Mucosa of stomach (tissue), 1 donor: ENCODE data around the gene TMEM239.

Experiments
- H3K27me3 ChIP-seq: one replicate; pipeline ENCODE4 v1.7.0; 2013; ENCODE audit warnings: mild to moderate bottlenecking, low read length; ENCODE audit not compliant: control insufficient read depth, insufficient read depth
- H3K36me3 ChIP-seq: one replicate; pipeline ENCODE4 v1.7.0; 2013; ENCODE audit warnings: low read length; ENCODE audit not compliant: control insufficient read depth, insufficient read depth
- H3K4me1 ChIP-seq: one replicate; pipeline ENCODE4 v1.7.0; 2013; ENCODE audit warnings: mild to moderate bottlenecking, low read length; ENCODE audit not compliant: control insufficient read depth, insufficient read depth
- H3K4me3 ChIP-seq: one replicate; pipeline ENCODE4 v1.7.0; 2013; ENCODE audit warnings: low read length
- H3K9ac ChIP-seq: one replicate; pipeline ENCODE4 v1.7.0; 2013; ENCODE audit warnings: mild to moderate bottlenecking, low read length, moderate library complexity
- H3K9me3 ChIP-seq: one replicate; pipeline ENCODE4 v1.7.0; 2013; ENCODE audit warnings: mild to moderate bottlenecking, low read length, moderate library complexity; ENCODE audit not compliant: control insufficient read depth
- donor health status: Pancreatic carcinoma.

TMEM239 gene

GRCh38 chr20:2794202-2794748 lies 21.9 kb upstream of the TMEM239 start:
- Histone ChIP-seq H3K4me3 (no peak overlapping the region), H3K9me3 (no peaks in the 10 kb centered on the region), H3K36me3 (no peaks in the 10 kb centered on the region), H3K27me3 (peaks cover 34% of the 10 kb centered on the region), H3K9ac (no peak overlapping the region), H3K4me1 (no peaks in the 10 kb centered on the region)

- H3K9me3 ChIP-seq: no peaks in the 10 kb centered on the region
- H3K36me3 ChIP-seq: no peaks in the 10 kb centered on the region
- H3K27me3 ChIP-seq: peaks cover 41% of the 10 kb centered on the region
- H3K4me3 ChIP-seq: no peak overlapping the region
- no peak overlapping the region for H3K9ac ChIP-seq
- no peaks in the 10 kb centered on the region for H3K4me1 ChIP-seq
Observed at GRCh38 chr20:2794866-2795447, 21.2 kb upstream of the TMEM239 start.

GRCh38 chr20:2795451-2795850 lies 20.7 kb upstream of the TMEM239 start:
- Histone ChIP-seq H3K27me3 (peaks cover 45% of the 10 kb centered on the region), H3K9me3 (no peaks in the 10 kb centered on the region), H3K36me3 (no peaks in the 10 kb centered on the region), H3K4me1 (no peaks in the 10 kb centered on the region), H3K4me3 (no peak overlapping the region), H3K9ac (no peak overlapping the region)

GRCh38 chr20:2796011-2796660 lies 20.0 kb upstream of the TMEM239 start:
- no peaks in the 10 kb centered on the region for H3K9me3 ChIP-seq
- H3K27me3 ChIP-seq: peaks cover 51% of the 10 kb centered on the region
- H3K4me3 ChIP-seq: no peak overlapping the region
- H3K9ac ChIP-seq: no peak overlapping the region
- no peaks in the 10 kb centered on the region for H3K4me1 ChIP-seq
- H3K36me3 ChIP-seq: no peaks in the 10 kb centered on the region

GRCh38 chr20:2797136-2797983 lies 18.8 kb upstream of the TMEM239 start:
- Histone ChIP-seq H3K9me3 (no peaks in the 10 kb centered on the region), H3K4me3 (no peak overlapping the region), H3K9ac (no peak overlapping the region), H3K36me3 (no peaks in the 10 kb centered on the region), H3K27me3 (peaks cover 61% of the 10 kb centered on the region), H3K4me1 (no peaks in the 10 kb centered on the region)

- H3K4me1 ChIP-seq: no peaks in the 10 kb centered on the region
- H3K36me3 ChIP-seq: no peaks in the 10 kb centered on the region
- H3K9me3 ChIP-seq: no peaks in the 10 kb centered on the region
- no peak overlapping the region for H3K4me3 ChIP-seq
- H3K27me3 ChIP-seq: peaks cover 56% of the 10 kb centered on the region
- no peak overlapping the region for H3K9ac ChIP-seq
Observed at GRCh38 chr20:2798095-2798805, 17.9 kb upstream of the TMEM239 start.

GRCh38 chr20:2798814-2799213 lies 17.4 kb upstream of the TMEM239 start:
- no peak overlapping the region for H3K4me3 ChIP-seq
- no peak overlapping the region for H3K9ac ChIP-seq
- no peaks in the 10 kb centered on the region for H3K9me3 ChIP-seq
- H3K4me1 ChIP-seq: no peaks in the 10 kb centered on the region
- H3K27me3 ChIP-seq: peaks cover 59% of the 10 kb centered on the region
- no peaks in the 10 kb centered on the region for H3K36me3 ChIP-seq

GRCh38 chr20:2799271-2799670 lies 16.9 kb upstream of the TMEM239 start:
- Histone ChIP-seq H3K27me3 (peaks cover 64% of the 10 kb centered on the region), H3K4me3 (no peak overlapping the region), H3K9ac (no peak overlapping the region), H3K36me3 (no peaks in the 10 kb centered on the region), H3K9me3 (no peaks in the 10 kb centered on the region), H3K4me1 (no peaks in the 10 kb centered on the region)

- Histone ChIP-seq H3K9me3 (no peaks in the 10 kb centered on the region), H3K4me1 (no peaks in the 10 kb centered on the region), H3K27me3 (peaks cover 64% of the 10 kb centered on the region), H3K9ac (no peak overlapping the region), H3K36me3 (no peaks in the 10 kb centered on the region), H3K4me3 (no peak overlapping the region)
Observed at GRCh38 chr20:2799688-2800520, 16.3 kb upstream of the TMEM239 start.

GRCh38 chr20:2800521-2801285 lies 15.5 kb upstream of the TMEM239 start, which contains the start of gene CPXM1:
Gene CPXM1 (minus strand): TSS chr20:2800627. CDS start chr20:2800572, 55 bp downstream.
- H3K36me3 ChIP-seq: no peaks in the 10 kb centered on the region
- H3K4me3 ChIP-seq: no peak within 1 kb of the TSS
- no peaks in the 10 kb centered on the region for H3K9me3 ChIP-seq
- H3K27me3 ChIP-seq: peaks cover 70% of the 10 kb centered on the region
- H3K4me1 ChIP-seq: no peaks in the 10 kb centered on the region
- no peak within 1 kb of the TSS for H3K9ac ChIP-seq
